Measurements from ENCODE around the gene VWA1.

- TF ChIP-seq CTCF (IDR thresholded peaks at IDR 0.05) (peak; percentile 92), REST (IDR thresholded peaks at IDR 0.05; ENCODE audit: insufficient read depth in 1 of 2, low read depth in 2 of 2, low read length in 1 of 2) (no peak), POLR2AphosphoS5 (IDR thresholded peaks at IDR 0.05; ENCODE audit: low read depth, low read length) (no peak)
These were observed 33.2 kb upstream of the VWA1 start for GRCh38 chr1:1402072-1402900.
